ENCODE results near the gene GREB1L. TPM values are rescaled to one million over a fixed set of nuclear protein-coding genes. Genes with fewer than 3 reads are reported as not detected.
"Not testable (repeated sequence)": the region's sequence is repeated elsewhere in the genome, so short reads cannot be mapped to it uniquely, and the experiment has no call there.

Gene GREB1L
- total RNA-seq, 2 donors from 2014 or later: 2.0 to 21.6 TPM

GRCh38 chr18:21313576-21313975 is 71.5 kb downstream of the GREB1L start:
- intact Hi-C loops (cut with DNase I): no loop called here
- Histone ChIP-seq H3K4me3 (no peak overlapping the region), H3K27ac (no peak overlapping the region), H3K27me3 (replicated peaks; ENCODE audit: insufficient read depth) (no peaks in the 10 kb centered on the region), H3K36me3 (no peaks in the 10 kb centered on the region), H3K4me1 (replicated peaks) (no peaks in the 10 kb centered on the region), H3K9me3 (no peaks in the 10 kb centered on the region)
- TF ChIP-seq, protein P1, sequence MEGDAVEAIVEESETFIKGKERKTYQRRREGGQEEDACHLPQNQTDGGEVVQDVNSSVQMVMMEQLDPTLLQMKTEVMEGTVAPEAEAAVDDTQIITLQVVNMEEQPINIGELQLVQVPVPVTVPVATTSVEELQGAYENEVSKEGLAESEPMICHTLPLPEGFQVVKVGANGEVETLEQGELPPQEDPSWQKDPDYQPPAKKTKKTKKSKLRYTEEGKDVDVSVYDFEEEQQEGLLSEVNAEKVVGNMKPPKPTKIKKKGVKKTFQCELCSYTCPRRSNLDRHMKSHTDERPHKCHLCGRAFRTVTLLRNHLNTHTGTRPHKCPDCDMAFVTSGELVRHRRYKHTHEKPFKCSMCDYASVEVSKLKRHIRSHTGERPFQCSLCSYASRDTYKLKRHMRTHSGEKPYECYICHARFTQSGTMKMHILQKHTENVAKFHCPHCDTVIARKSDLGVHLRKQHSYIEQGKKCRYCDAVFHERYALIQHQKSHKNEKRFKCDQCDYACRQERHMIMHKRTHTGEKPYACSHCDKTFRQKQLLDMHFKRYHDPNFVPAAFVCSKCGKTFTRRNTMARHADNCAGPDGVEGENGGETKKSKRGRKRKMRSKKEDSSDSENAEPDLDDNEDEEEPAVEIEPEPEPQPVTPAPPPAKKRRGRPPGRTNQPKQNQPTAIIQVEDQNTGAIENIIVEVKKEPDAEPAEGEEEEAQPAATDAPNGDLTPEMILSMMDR (IDR thresholded peaks at IDR 0.05): no peak
- no peak for TF ChIP-seq POLR2AphosphoS5 (IDR thresholded peaks at IDR 0.05)
- TF ChIP-seq POLR2A (IDR thresholded peaks at IDR 0.05): no peak
- 88% methylated on average over 1 of the region's 1 CpG for WGBS
- no peak for DNase-seq (ENCODE audit: low spot score)

DNA sequence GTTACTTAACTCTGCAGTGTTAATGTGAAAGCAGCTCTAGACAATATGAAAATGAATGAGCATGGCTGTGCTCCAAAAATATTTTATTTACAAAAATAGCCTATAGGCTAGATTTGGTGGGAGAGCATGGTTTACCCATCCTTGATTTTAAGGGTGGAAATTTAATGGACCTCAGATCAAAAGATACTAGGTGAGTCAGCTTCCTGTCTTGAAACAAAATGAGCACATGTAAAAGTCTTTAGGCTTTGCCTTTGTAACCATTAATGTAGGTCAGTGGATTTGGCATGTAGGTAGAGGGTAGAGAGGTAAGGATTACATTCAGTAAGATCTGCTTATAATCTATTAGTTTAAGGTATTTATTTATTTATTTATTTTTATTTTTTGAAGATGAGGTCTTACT is 72.7 kb downstream of the GREB1L start:
- DNase-seq (ENCODE audit: low spot score): no peak
- TF ChIP-seq POLR2AphosphoS5 (IDR thresholded peaks at IDR 0.05): no peak
- no peak for TF ChIP-seq POLR2A (IDR thresholded peaks at IDR 0.05)
- TF ChIP-seq, protein P1 (IDR thresholded peaks at IDR 0.05): no peak
- no peaks in the 10 kb centered on the region for H3K4me1 ChIP-seq (replicated peaks)
- intact Hi-C loops (cut with DNase I): no loop called here
- H3K27me3 ChIP-seq (replicated peaks; ENCODE audit: insufficient read depth): no peaks in the 10 kb centered on the region
- H3K9me3 ChIP-seq: no peaks in the 10 kb centered on the region
- no peaks in the 10 kb centered on the region for H3K36me3 ChIP-seq
- no peak overlapping the region for H3K4me3 ChIP-seq
- no peak overlapping the region for H3K27ac ChIP-seq

DNA sequence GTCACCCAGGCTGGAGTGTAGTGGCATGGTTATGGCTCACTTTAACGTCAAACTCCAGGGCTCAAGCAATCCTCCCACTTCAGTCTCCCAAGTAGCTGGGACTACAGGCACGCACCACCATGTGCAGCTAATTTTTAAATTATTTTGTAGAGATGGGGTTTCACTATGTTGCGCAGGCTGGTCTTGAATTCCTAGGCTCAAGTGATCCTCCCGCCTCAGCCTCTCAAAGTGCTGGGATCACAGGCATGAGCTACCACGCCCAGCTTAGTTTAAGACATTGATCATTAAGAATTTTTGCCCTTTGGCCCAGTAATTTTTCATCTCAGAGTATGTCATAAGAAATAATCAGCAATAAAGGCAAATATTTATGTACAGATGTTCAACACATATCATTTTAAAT is 73.1 kb downstream of the GREB1L start:
- WGBS: 97% methylated on average over 5 of the region's 5 CpGs
- DNase-seq (ENCODE audit: low spot score); H3K27ac ChIP-seq; H3K4me3 ChIP-seq; H3K27me3 ChIP-seq (replicated peaks; ENCODE audit: insufficient read depth); H3K4me1 ChIP-seq (replicated peaks); H3K9me3 ChIP-seq; H3K36me3 ChIP-seq; intact Hi-C loops (cut with DNase I): not testable (repeated sequence)

GRCh38 chr18:21315741-21316197 is 73.7 kb downstream of the GREB1L start:
- H3K27ac ChIP-seq: no peak overlapping the region
- WGBS: 52% methylated on average over 9 of the region's 9 CpGs

GRCh38 chr18:21316296-21316695 is 74.3 kb downstream of the GREB1L start:
- no peaks in the 10 kb centered on the region for H3K36me3 ChIP-seq
- H3K9me3 ChIP-seq: no peaks in the 10 kb centered on the region
- H3K27me3 ChIP-seq (replicated peaks; ENCODE audit: insufficient read depth): no peaks in the 10 kb centered on the region
- intact Hi-C loops (cut with DNase I): no loop called here
- H3K27ac ChIP-seq: no peak overlapping the region
- WGBS: 23% methylated on average over 1 of the region's 1 CpG
- DNase-seq (ENCODE audit: low spot score): no peak
- no peak overlapping the region for H3K4me3 ChIP-seq
- no peak for TF ChIP-seq POLR2AphosphoS5 (IDR thresholded peaks at IDR 0.05)
- TF ChIP-seq, protein P1 (IDR thresholded peaks at IDR 0.05): no peak
- no peak for TF ChIP-seq POLR2A (IDR thresholded peaks at IDR 0.05)
- no peaks in the 10 kb centered on the region for H3K4me1 ChIP-seq (replicated peaks)

More at GRCh38 chr18:21315741-21316197, 73.7 kb downstream of the GREB1L start:
- Histone ChIP-seq H3K4me1 (replicated peaks) (no peaks in the 10 kb centered on the region), H3K9me3 (no peaks in the 10 kb centered on the region), H3K36me3 (no peaks in the 10 kb centered on the region), H3K27me3 (replicated peaks; ENCODE audit: insufficient read depth) (no peaks in the 10 kb centered on the region), H3K4me3 (no peak overlapping the region)
- intact Hi-C loops (cut with DNase I): no loop called here
- no peak for DNase-seq (ENCODE audit: low spot score)
- TF ChIP-seq, protein P1 (IDR thresholded peaks at IDR 0.05): no peak
- TF ChIP-seq POLR2A (IDR thresholded peaks at IDR 0.05) (no peak), POLR2AphosphoS5 (IDR thresholded peaks at IDR 0.05) (no peak)

All from prostate gland (tissue), 2 donors.